ENCODE data around the gene MOSPD2.

MOSPD2 gene

DNA sequence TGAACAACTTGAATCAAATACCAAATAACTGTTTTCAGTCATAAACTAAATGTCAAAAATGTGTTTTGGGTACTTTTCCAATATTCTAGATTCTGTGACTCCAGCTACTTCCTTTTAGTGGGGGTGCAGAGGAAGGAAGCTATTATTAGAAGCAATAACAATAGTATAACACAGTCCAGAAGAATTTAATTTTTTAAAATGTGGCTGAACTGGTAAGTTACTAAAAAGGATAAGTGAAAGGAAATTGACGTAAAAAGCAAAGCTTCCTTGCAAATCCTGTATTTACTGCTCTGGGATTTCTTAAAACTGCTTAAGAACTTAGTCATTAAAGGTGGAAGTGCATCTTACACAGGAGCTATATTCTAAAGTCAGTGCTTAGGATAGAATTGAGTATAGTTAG is 53.2 kb downstream of the MOSPD2 start:
- Histone ChIP-seq H3K27ac (ENCODE audit: low read depth, low read length) (no peak overlapping the region), H3K79me2 (ENCODE audit: control insufficient read depth, insufficient read depth, low read length) (no peaks in the 10 kb centered on the region), H3K27me3 (ENCODE audit: insufficient read depth, low read length, poor library complexity) (no peaks in the 10 kb centered on the region), H4K8ac (ENCODE audit: low read depth, low read length) (no peak overlapping the region), H3K23ac (ENCODE audit: low read length) (no peak overlapping the region), H3K9ac (ENCODE audit: low read length) (no peak overlapping the region), H2BK120ac (ENCODE audit: low read depth, low read length) (no peak overlapping the region), H3K18ac (ENCODE audit: low read length) (no peak overlapping the region), H3K56ac (ENCODE audit: low read length) (no peak overlapping the region), H4K5ac (ENCODE audit: low read length) (no peak overlapping the region), H3K4me3 (ENCODE audit: low read length) (no peak overlapping the region), H3K79me1 (ENCODE audit: low read length) (no peaks in the 10 kb centered on the region), H3K4me2 (ENCODE audit: low read length) (no peak overlapping the region), H3K4ac (ENCODE audit: low read depth, low read length) (no peak overlapping the region), H3K4me1 (ENCODE audit: control insufficient read depth, low read depth, low read length) (no peaks in the 10 kb centered on the region), H2BK5ac (ENCODE audit: low read length) (no peak overlapping the region), H3K36me3 (ENCODE audit: control insufficient read depth, insufficient read depth, low read length) (no peaks in the 10 kb centered on the region), H2AK5ac (ENCODE audit: low read length) (no peak overlapping the region), H2BK15ac (replicated peaks; ENCODE audit: low read depth) (no peak overlapping the region)
- DNase-seq: no peak
- no CpG with 5 or more reads among the region's 1 CpG for WGBS (ENCODE audit: extremely low coverage, insufficient coverage, low lambda C conversion rate)

DNA sequence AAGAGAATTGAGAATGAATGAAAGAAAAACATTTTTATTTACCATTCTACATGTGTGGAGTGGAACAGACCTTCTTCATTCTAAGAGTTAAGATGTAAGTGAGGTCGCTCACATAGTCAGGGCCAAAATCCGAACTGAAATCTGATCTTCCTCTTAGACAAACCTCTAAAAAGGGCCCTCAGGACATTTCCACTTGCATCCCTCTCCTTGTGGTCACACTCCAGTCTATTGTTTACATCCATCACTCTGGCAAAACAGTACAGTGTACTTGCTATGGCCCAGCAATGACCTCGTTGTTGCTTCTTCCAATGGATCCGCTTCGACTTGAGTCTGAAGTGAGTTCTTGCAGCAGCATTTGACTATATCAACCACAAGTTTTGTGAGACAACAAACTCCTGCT is 54.2 kb downstream of the MOSPD2 start:
- no peak overlapping the region for H2BK5ac ChIP-seq (ENCODE audit: low read length)
- H2AK5ac ChIP-seq (ENCODE audit: low read length): no peak overlapping the region
- no peak overlapping the region for H3K4me2 ChIP-seq (ENCODE audit: low read length)
- no peaks in the 10 kb centered on the region for H3K36me3 ChIP-seq (ENCODE audit: control insufficient read depth, insufficient read depth, low read length)
- no peaks in the 10 kb centered on the region for H3K27me3 ChIP-seq (ENCODE audit: insufficient read depth, low read length, poor library complexity)
- H3K79me2 ChIP-seq (ENCODE audit: control insufficient read depth, insufficient read depth, low read length): no peaks in the 10 kb centered on the region
- no peak overlapping the region for H3K4ac ChIP-seq (ENCODE audit: low read depth, low read length)
- no peak overlapping the region for H3K18ac ChIP-seq (ENCODE audit: low read length)
- H3K9ac ChIP-seq (ENCODE audit: low read length): no peak overlapping the region
- no peak overlapping the region for H2BK15ac ChIP-seq (replicated peaks; ENCODE audit: low read depth)
- no peak for DNase-seq
- no peak overlapping the region for H4K5ac ChIP-seq (ENCODE audit: low read length)
- no peaks in the 10 kb centered on the region for H3K4me1 ChIP-seq (ENCODE audit: control insufficient read depth, low read depth, low read length)
- WGBS (ENCODE audit: extremely low coverage, insufficient coverage, low lambda C conversion rate): no CpG with 5 or more reads among the region's 5 CpGs
- no peak overlapping the region for H3K4me3 ChIP-seq (ENCODE audit: low read length)
- no peak overlapping the region for H2BK120ac ChIP-seq (ENCODE audit: low read depth, low read length)
- H3K23ac ChIP-seq (ENCODE audit: low read length): no peak overlapping the region
- H3K27ac ChIP-seq (ENCODE audit: low read depth, low read length): no peak overlapping the region
- no peak overlapping the region for H3K56ac ChIP-seq (ENCODE audit: low read length)
- H4K8ac ChIP-seq (ENCODE audit: low read depth, low read length): no peak overlapping the region
- no peaks in the 10 kb centered on the region for H3K79me1 ChIP-seq (ENCODE audit: low read length)

DNA sequence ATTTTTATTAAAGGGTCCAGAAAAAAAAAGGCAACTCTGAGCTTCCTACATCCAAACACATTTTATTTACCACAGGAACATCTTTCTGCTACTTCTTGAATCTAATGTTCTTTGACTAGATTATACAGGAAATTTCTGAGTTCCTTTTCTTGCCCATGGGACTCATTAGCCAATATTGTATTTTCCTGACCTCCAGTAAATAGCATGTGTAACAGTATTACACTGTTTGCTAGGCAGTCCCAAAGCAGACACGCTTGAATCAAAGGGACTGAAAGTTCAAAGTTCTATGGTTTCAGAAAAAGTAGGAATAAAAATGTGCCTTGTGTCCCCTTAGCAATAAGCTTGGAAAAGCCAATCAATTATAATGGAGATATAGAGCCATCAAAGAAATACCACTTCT is 57.4 kb downstream of the MOSPD2 start:
- Histone ChIP-seq H3K18ac (ENCODE audit: low read length) (no peak overlapping the region), H2BK120ac (ENCODE audit: low read depth, low read length) (no peak overlapping the region), H3K4me3 (ENCODE audit: low read length) (no peak overlapping the region), H3K9ac (ENCODE audit: low read length) (no peak overlapping the region), H2BK15ac (replicated peaks; ENCODE audit: low read depth) (no peak overlapping the region), H3K27me3 (ENCODE audit: insufficient read depth, low read length, poor library complexity) (no peaks in the 10 kb centered on the region), H2BK5ac (ENCODE audit: low read length) (no peak overlapping the region), H3K4ac (ENCODE audit: low read depth, low read length) (no peak overlapping the region), H3K23ac (ENCODE audit: low read length) (no peak overlapping the region), H3K27ac (ENCODE audit: low read depth, low read length) (no peak overlapping the region), H3K79me1 (ENCODE audit: low read length) (no peaks in the 10 kb centered on the region), H3K4me2 (ENCODE audit: low read length) (no peak overlapping the region), H4K5ac (ENCODE audit: low read length) (no peak overlapping the region), H3K4me1 (ENCODE audit: control insufficient read depth, low read depth, low read length) (peaks cover 2% of the 10 kb centered on the region), H3K79me2 (ENCODE audit: control insufficient read depth, insufficient read depth, low read length) (no peaks in the 10 kb centered on the region), H3K56ac (ENCODE audit: low read length) (no peak overlapping the region), H2AK5ac (ENCODE audit: low read length) (no peak overlapping the region), H3K36me3 (ENCODE audit: control insufficient read depth, insufficient read depth, low read length) (no peaks in the 10 kb centered on the region), H4K8ac (ENCODE audit: low read depth, low read length) (no peak overlapping the region)
- WGBS (ENCODE audit: extremely low coverage, insufficient coverage, low lambda C conversion rate): no CpG with 5 or more reads among the region's 1 CpG
- no peak for DNase-seq

DNA sequence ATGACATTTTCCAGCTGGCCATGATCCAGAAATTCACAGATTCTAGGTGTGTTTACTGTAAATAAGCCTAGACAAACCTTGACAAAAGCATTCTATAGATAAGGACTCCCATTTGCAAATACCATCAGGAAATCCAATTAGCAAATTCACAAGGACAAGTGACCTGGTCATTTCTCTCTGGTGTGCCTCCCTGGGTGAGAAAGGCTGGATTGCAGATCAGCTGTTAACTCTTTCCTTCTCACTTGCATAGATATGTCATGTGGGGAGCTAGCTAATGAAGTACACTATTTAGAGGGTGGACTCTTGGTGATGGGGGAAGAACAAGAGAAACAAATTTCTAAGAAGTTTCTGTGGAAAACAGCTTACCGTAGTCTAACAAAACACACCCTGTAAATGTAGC is 58.9 kb downstream of the MOSPD2 start:
- H3K79me1 ChIP-seq (ENCODE audit: low read length): no peaks in the 10 kb centered on the region
- H3K9ac ChIP-seq (ENCODE audit: low read length): no peak overlapping the region
- H3K18ac ChIP-seq (ENCODE audit: low read length): no peak overlapping the region
- no peaks in the 10 kb centered on the region for H3K79me2 ChIP-seq (ENCODE audit: control insufficient read depth, insufficient read depth, low read length)
- no peak overlapping the region for H3K56ac ChIP-seq (ENCODE audit: low read length)
- no CpG with 5 or more reads among the region's 1 CpG for WGBS (ENCODE audit: extremely low coverage, insufficient coverage, low lambda C conversion rate)
- H3K23ac ChIP-seq (ENCODE audit: low read length): no peak overlapping the region
- no peaks in the 10 kb centered on the region for H3K36me3 ChIP-seq (ENCODE audit: control insufficient read depth, insufficient read depth, low read length)
- peaks cover 2% of the 10 kb centered on the region for H3K4me1 ChIP-seq (ENCODE audit: control insufficient read depth, low read depth, low read length)
- no peaks in the 10 kb centered on the region for H3K27me3 ChIP-seq (ENCODE audit: insufficient read depth, low read length, poor library complexity)
- H2BK15ac ChIP-seq (replicated peaks; ENCODE audit: low read depth): no peak overlapping the region
- DNase-seq: peak; percentile 86
- no peak overlapping the region for H3K4ac ChIP-seq (ENCODE audit: low read depth, low read length)
- no peak overlapping the region for H3K27ac ChIP-seq (ENCODE audit: low read depth, low read length)
- no peak overlapping the region for H2BK120ac ChIP-seq (ENCODE audit: low read depth, low read length)
- H2BK5ac ChIP-seq (ENCODE audit: low read length): no peak overlapping the region
- H2AK5ac ChIP-seq (ENCODE audit: low read length): no peak overlapping the region
- H3K4me3 ChIP-seq (ENCODE audit: low read length): no peak overlapping the region
- no peak overlapping the region for H4K5ac ChIP-seq (ENCODE audit: low read length)
- H4K8ac ChIP-seq (ENCODE audit: low read depth, low read length): no peak overlapping the region
- no peak overlapping the region for H3K4me2 ChIP-seq (ENCODE audit: low read length)

DNA sequence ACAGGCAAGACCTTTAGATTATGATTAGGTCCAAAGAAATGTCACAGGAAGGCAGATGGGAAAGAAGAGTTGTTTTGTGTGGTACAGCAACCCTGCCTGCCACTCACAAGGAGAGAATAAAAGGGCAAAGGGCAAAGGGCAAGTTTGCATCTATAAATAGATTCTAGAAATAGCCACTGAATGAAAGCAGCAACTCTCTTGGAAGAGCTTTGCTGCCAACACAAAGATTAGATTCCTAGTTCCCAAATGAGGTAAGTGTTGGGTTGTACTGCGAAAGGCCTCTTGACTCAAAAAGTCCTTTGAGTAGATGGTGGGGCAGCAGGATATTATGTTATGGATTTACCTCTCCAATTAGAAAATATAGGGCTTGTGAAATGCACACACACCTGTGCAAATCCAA is 61.2 kb downstream of the MOSPD2 start:
- no peak overlapping the region for H4K8ac ChIP-seq (ENCODE audit: low read depth, low read length)
- H3K18ac ChIP-seq (ENCODE audit: low read length): no peak overlapping the region
- H4K5ac ChIP-seq (ENCODE audit: low read length): no peak overlapping the region
- H3K79me2 ChIP-seq (ENCODE audit: control insufficient read depth, insufficient read depth, low read length): no peaks in the 10 kb centered on the region
- no peak overlapping the region for H3K4me3 ChIP-seq (ENCODE audit: low read length)
- no peak overlapping the region for H3K23ac ChIP-seq (ENCODE audit: low read length)
- peaks cover 2% of the 10 kb centered on the region for H3K4me1 ChIP-seq (ENCODE audit: control insufficient read depth, low read depth, low read length)
- H2BK15ac ChIP-seq (replicated peaks; ENCODE audit: low read depth): no peak overlapping the region
- no peak for DNase-seq
- H3K27ac ChIP-seq (ENCODE audit: low read depth, low read length): no peak overlapping the region
- H3K79me1 ChIP-seq (ENCODE audit: low read length): no peaks in the 10 kb centered on the region
- H3K4me2 ChIP-seq (ENCODE audit: low read length): no peak overlapping the region
- H3K4ac ChIP-seq (ENCODE audit: low read depth, low read length): no peak overlapping the region
- H3K27me3 ChIP-seq (ENCODE audit: insufficient read depth, low read length, poor library complexity): no peaks in the 10 kb centered on the region
- no peak overlapping the region for H2AK5ac ChIP-seq (ENCODE audit: low read length)
- H2BK120ac ChIP-seq (ENCODE audit: low read depth, low read length): no peak overlapping the region
- H2BK5ac ChIP-seq (ENCODE audit: low read length): no peak overlapping the region
- H3K9ac ChIP-seq (ENCODE audit: low read length): no peak overlapping the region
- no CpG with 5 or more reads among the region's 1 CpG for WGBS (ENCODE audit: extremely low coverage, insufficient coverage, low lambda C conversion rate)
- no peaks in the 10 kb centered on the region for H3K36me3 ChIP-seq (ENCODE audit: control insufficient read depth, insufficient read depth, low read length)
- no peak overlapping the region for H3K56ac ChIP-seq (ENCODE audit: low read length)

DNA sequence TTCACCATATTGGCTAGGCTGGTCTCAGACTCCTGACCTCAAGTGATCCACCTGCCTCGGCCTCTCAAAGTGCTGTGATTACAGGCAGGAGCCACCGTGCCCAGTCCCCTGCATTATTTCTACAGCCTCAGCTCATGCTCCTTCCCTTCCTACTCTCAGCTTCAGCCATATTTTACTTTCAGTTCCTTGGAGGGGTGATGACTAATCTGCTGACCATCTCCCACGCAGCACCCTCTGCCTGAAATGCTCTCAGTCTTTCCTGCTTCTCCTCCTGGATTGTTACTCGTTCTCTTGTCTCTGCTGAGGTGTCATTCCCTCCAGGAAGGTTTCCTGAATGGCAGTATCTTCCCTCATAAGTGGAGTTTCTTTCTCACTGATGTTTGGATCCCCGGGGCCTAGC is 63.3 kb downstream of the MOSPD2 start:
- Histone ChIP-seq H3K27me3 (ENCODE audit: insufficient read depth, low read length, poor library complexity) (no peaks in the 10 kb centered on the region), H3K4ac (ENCODE audit: low read depth, low read length) (no peak overlapping the region), H3K9ac (ENCODE audit: low read length) (no peak overlapping the region), H3K4me1 (ENCODE audit: control insufficient read depth, low read depth, low read length) (peaks cover 2% of the 10 kb centered on the region), H4K5ac (ENCODE audit: low read length) (no peak overlapping the region), H4K8ac (ENCODE audit: low read depth, low read length) (no peak overlapping the region), H3K4me3 (ENCODE audit: low read length) (no peak overlapping the region), H2AK5ac (ENCODE audit: low read length) (no peak overlapping the region), H3K36me3 (ENCODE audit: control insufficient read depth, insufficient read depth, low read length) (no peaks in the 10 kb centered on the region), H3K18ac (ENCODE audit: low read length) (no peak overlapping the region), H3K79me1 (ENCODE audit: low read length) (no peaks in the 10 kb centered on the region), H2BK15ac (replicated peaks; ENCODE audit: low read depth) (no peak overlapping the region), H3K56ac (ENCODE audit: low read length) (no peak overlapping the region), H2BK5ac (ENCODE audit: low read length) (no peak overlapping the region), H3K79me2 (ENCODE audit: control insufficient read depth, insufficient read depth, low read length) (no peaks in the 10 kb centered on the region), H2BK120ac (ENCODE audit: low read depth, low read length) (no peak overlapping the region), H3K27ac (ENCODE audit: low read depth, low read length) (no peak overlapping the region), H3K4me2 (ENCODE audit: low read length) (no peak overlapping the region), H3K23ac (ENCODE audit: low read length) (no peak overlapping the region)
- DNase-seq: peak; percentile 56
- no CpG with 5 or more reads among the region's 5 CpGs for WGBS (ENCODE audit: extremely low coverage, insufficient coverage, low lambda C conversion rate)
